Duodenal mucosa (tissue), 2 donors: ENCODE measurements around the gene MARCHF10.

Experiments used
- H3K27ac ChIP-seq: one replicate; pipeline ENCODE4 v1.7.0; 2013; ENCODE audit warnings: low read depth, low read length
- H3K27me3 ChIP-seq, 2 donors: one replicate each; pipeline ENCODE4 v1.7.0; 2013; ENCODE audit warnings: low read length in 2 of 2, control low read depth in 1 of 2; ENCODE audit not compliant: insufficient read depth in 2 of 2, control insufficient read depth in 1 of 2
- H3K36me3 ChIP-seq, 2 donors: one replicate each; pipeline ENCODE4 v1.7.0; 2013; ENCODE audit warnings: low read length in 2 of 2, control low read depth in 1 of 2; ENCODE audit not compliant: insufficient read depth in 2 of 2, control insufficient read depth in 1 of 2
- H3K4me1 ChIP-seq, 2 donors: one replicate each; pipeline ENCODE4 v1.7.0; 2013; ENCODE audit warnings: low read length in 2 of 2, control low read depth in 1 of 2; ENCODE audit not compliant: insufficient read depth in 2 of 2, control insufficient read depth in 1 of 2
- H3K4me3 ChIP-seq, 2 donors: one replicate each; pipeline ENCODE4 v1.7.0; 2013; ENCODE audit warnings: low read length in 2 of 2, low read depth in 1 of 2
- H3K9ac ChIP-seq, 2 donors: one replicate each; pipeline ENCODE4 v1.7.0; 2013; ENCODE audit warnings: low read length in 2 of 2, low read depth in 1 of 2
- H3K9me3 ChIP-seq, 2 donors: one replicate each; pipeline ENCODE4 v1.7.0; 2013; ENCODE audit warnings: low read length in 2 of 2, control low read depth in 1 of 2; ENCODE audit not compliant: control insufficient read depth in 1 of 2

The MARCHF10 gene

DNA sequence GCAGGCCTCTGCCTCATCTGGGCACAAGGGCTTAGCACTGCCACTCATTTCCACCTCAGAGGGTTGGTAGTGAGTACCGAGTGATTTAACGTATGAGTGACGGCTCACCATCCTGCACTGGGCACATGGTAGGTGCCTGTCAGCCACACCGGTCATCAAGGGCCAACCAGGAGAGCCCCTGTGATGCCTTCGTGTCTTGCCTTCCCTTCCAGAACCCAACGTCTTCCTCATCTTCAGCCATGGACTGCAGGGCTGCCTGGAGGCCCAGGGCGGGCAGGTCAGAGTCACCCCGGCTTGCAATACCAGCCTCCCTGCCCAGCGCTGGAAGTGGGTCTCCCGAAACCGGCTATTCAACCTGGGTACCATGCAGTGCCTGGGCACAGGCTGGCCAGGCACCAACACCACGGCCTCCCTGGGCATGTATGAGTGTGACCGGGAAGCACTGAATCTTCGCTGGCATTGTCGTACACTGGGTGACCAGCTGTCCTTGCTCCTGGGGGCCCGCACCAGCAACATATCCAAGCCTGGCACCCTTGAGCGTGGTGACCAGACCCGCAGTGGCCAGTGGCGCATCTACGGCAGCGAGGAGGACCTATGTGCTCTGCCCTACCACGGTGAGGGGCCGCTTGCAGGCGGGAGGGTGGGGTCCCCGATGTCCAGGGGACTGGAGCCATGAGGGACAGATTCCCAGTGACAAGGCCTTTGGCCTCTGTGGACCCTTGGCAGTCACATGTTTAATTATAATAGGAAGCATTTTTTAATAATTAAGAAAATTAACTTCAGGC is 143.6 kb downstream of the MARCHF10 start:
- H3K27me3 ChIP-seq, result no peaks in the 10 kb centered on the region
- H3K4me3 ChIP-seq, result no peak overlapping the region
- no peaks in the 10 kb centered on the region for H3K36me3 ChIP-seq
- no peak overlapping the region for H3K27ac ChIP-seq
- no peak overlapping the region for H3K9ac ChIP-seq
- peaks cover 0 to 4% of the 10 kb centered on the region in 2 donors for H3K9me3 ChIP-seq
- no peaks in the 10 kb centered on the region for H3K4me1 ChIP-seq

DNA sequence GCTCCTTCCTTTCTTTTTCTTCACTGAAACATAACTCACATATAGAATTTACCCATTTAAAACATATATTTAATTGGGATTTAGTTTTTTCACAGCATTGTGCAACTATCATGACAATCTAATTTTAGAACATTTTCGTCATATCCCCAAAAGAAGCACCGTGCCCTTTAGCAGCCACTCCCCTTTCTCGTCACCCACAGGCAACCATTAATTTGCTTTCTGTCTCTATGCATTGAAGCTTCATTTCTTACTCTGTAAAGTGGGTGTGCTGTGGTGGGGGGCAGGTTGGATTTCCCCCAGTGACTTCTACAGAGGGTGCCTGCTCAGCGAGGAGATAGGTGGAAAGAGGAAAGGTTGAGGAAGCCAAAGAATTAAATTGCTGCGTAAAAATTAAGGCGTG is 144.8 kb downstream of the MARCHF10 start:
- peaks cover 0 to 4% of the 10 kb centered on the region in 2 donors for H3K9me3 ChIP-seq
- H3K27me3 ChIP-seq, result no peaks in the 10 kb centered on the region
- no peak overlapping the region for H3K4me3 ChIP-seq
- no peaks in the 10 kb centered on the region for H3K36me3 ChIP-seq
- no peaks in the 10 kb centered on the region for H3K4me1 ChIP-seq
- H3K9ac ChIP-seq, result no peak overlapping the region
- no peak overlapping the region for H3K27ac ChIP-seq

DNA sequence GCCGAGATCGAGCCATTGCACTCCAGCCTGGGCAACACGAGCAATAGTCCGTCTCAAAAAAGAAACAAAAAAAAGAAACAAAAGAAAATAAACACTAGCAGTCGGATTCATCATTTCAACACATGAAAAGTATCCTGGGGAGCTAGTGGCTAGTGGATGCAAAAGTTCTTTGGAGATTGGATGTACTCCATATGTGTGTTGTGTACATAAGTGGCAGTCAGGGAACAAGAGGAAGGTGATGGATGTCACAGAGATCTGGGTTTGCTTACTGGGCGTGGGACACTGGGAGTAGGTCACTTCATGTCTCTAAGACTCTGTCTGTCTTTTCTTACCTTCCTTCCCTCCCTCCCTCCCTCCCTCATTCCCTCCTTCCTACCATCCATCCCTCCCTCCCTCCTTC is 145.3 kb downstream of the MARCHF10 start:
- no peak overlapping the region for H3K9ac ChIP-seq
- H3K27ac ChIP-seq, result no peak overlapping the region
- no peak overlapping the region for H3K4me3 ChIP-seq
- H3K9me3 ChIP-seq, result peaks cover 0 to 4% of the 10 kb centered on the region in 2 donors
- no peaks in the 10 kb centered on the region for H3K36me3 ChIP-seq
- H3K27me3 ChIP-seq, result no peaks in the 10 kb centered on the region
- no peaks in the 10 kb centered on the region for H3K4me1 ChIP-seq

GRCh38 chr17:62661337-62661736 is 146.8 kb downstream of the MARCHF10 start:
- H3K4me3 ChIP-seq, result no peak overlapping the region

GRCh38 chr17:62660629-62661118 is 147.4 kb downstream of the MARCHF10 start:
- no peaks in the 10 kb centered on the region for H3K4me1 ChIP-seq
- no peak overlapping the region for H3K27ac ChIP-seq
- H3K9ac ChIP-seq, result no peak overlapping the region
- peaks cover 0 to 4% of the 10 kb centered on the region in 2 donors for H3K9me3 ChIP-seq
- H3K27me3 ChIP-seq, result no peaks in the 10 kb centered on the region
- H3K36me3 ChIP-seq, result no peaks in the 10 kb centered on the region
- no peak overlapping the region for H3K4me3 ChIP-seq

More at GRCh38 chr17:62661337-62661736, 146.8 kb downstream of the MARCHF10 start:
- H3K27ac ChIP-seq, result no peak overlapping the region
- H3K9ac ChIP-seq, result no peak overlapping the region
- H3K27me3 ChIP-seq, result no peaks in the 10 kb centered on the region
- H3K36me3 ChIP-seq, result no peaks in the 10 kb centered on the region
- peaks cover 0 to 4% of the 10 kb centered on the region in 2 donors for H3K9me3 ChIP-seq
- H3K4me1 ChIP-seq, result no peaks in the 10 kb centered on the region

GRCh38 chr17:62658136-62658920 is 149.8 kb downstream of the MARCHF10 start:
- Histone ChIP-seq H3K4me1 (peaks cover 9 to 13% of the 10 kb centered on the region in 2 donors), H3K27ac (no peak overlapping the region), H3K27me3 (peaks cover 7 to 12% of the 10 kb centered on the region in 2 donors), H3K9me3 (peaks cover 0 to 4% of the 10 kb centered on the region in 2 donors), H3K9ac (no peak overlapping the region), H3K36me3 (no peaks in the 10 kb centered on the region), H3K4me3 (no peak overlapping the region)

GRCh38 chr17:62657690-62658089 is 150.4 kb downstream of the MARCHF10 start:
- H3K9me3 ChIP-seq, result peaks cover 0 to 4% of the 10 kb centered on the region in 2 donors
- peaks cover 12 to 13% of the 10 kb centered on the region in 2 donors for H3K27me3 ChIP-seq
- no peaks in the 10 kb centered on the region for H3K36me3 ChIP-seq
- no peak overlapping the region for H3K4me3 ChIP-seq
- no peak overlapping the region for H3K27ac ChIP-seq
- H3K9ac ChIP-seq, result no peak overlapping the region
- H3K4me1 ChIP-seq, result peaks cover 13 to 19% of the 10 kb centered on the region in 2 donors

DNA sequence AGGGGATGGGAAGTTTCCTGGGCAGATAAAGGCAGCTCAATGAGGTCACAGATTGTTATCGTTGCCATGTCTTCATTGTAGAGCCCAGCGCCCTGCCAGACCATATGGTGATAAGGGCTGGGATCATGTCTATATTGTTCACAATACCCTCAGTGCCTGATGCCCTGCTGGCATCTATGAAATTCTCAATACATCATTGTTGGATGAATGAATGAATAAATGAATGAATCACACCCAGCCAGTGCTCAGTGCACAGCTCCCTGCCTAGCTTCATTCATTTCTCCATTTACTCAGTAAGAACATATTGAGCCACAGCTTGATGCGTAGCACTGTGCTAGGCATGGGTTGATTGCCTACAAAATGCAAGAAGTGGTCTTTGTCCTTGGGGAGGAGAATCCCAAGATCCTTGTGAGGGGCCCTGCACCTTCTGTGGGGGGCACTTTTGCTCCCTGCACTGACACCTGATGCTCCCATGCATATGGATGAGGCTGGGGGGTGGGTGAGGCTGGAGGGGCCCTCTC is 150.9 kb downstream of the MARCHF10 start:
- H3K9me3 ChIP-seq, result peaks cover 0 to 4% of the 10 kb centered on the region in 2 donors
- no peaks in the 10 kb centered on the region for H3K36me3 ChIP-seq
- no peak overlapping the region for H3K27ac ChIP-seq
- H3K4me1 ChIP-seq, result peaks cover 14 to 22% of the 10 kb centered on the region in 2 donors
- no peak overlapping the region for H3K9ac ChIP-seq
- H3K27me3 ChIP-seq, result peaks cover 12 to 14% of the 10 kb centered on the region in 2 donors
- H3K4me3 ChIP-seq, result no peak overlapping the region

GRCh38 chr17:62656446-62656845 is 151.7 kb downstream of the MARCHF10 start:
- Histone ChIP-seq H3K4me3 (no peak overlapping the region), H3K9me3 (peaks cover 0 to 4% of the 10 kb centered on the region in 2 donors), H3K4me1 (peaks cover 17 to 24% of the 10 kb centered on the region in 2 donors), H3K9ac (no peak overlapping the region), H3K27ac (no peak overlapping the region), H3K36me3 (no peaks in the 10 kb centered on the region), H3K27me3 (peaks cover 12 to 14% of the 10 kb centered on the region in 2 donors)

- no peak overlapping the region for H3K4me3 ChIP-seq
- peaks cover 14% of the 10 kb centered on the region in 2 donors for H3K27me3 ChIP-seq
- no peaks in the 10 kb centered on the region for H3K9me3 ChIP-seq
- H3K27ac ChIP-seq, result no peak overlapping the region
- H3K9ac ChIP-seq, result no peak overlapping the region
- peaks cover 17 to 24% of the 10 kb centered on the region in 2 donors for H3K4me1 ChIP-seq
- no peaks in the 10 kb centered on the region for H3K36me3 ChIP-seq
Observed at GRCh38 chr17:62655656-62656055, 152.5 kb downstream of the MARCHF10 start.
